ENCODE measurements around the gene FCHSD2. TPM values are rescaled to one million over a fixed set of nuclear protein-coding genes. Genes with fewer than 3 reads are reported as not detected.

FCHSD2 gene
- total and polyA plus RNA-seq, 2 of the 13 experiments (the other 11 are each of a cell fraction or from before 2014, with no cell fraction given): 20.5 to 24.8 TPM

- no peak for TF ChIP-seq PHF8 (CRISPR knock-in tag; IDR thresholded peaks at IDR 0.05)
- TF ChIP-seq RBM22 (optimal IDR thresholded peaks at IDR 0.05; ENCODE audit: low read length): peak; percentile 51
Measured at GRCh38 chr11:72828692-72829101, 313.4 kb downstream of the FCHSD2 start (continued).

GRCh38 chr11:72828081-72828567 lies 314.0 kb downstream of the FCHSD2 start:
- in situ Hi-C loops (cut with HindIII; ENCODE audit: extremely low pct_ligation_motif_present, low pct_unique_long_range_greater_than_20kb): loop anchor here (5.0 kb wide), 1 partner anchor 349 kb away; no protein-coding TSS in a partner anchor
- no peaks in the 10 kb centered on the region for H3K79me2 ChIP-seq (ENCODE audit: insufficient read depth, low read length)
- CTCF ChIA-PET (ENCODE audit: low intra/inter-chr PET ratio, low total read pairs): no interaction called here
- peaks cover 0 to 5% of the 10 kb centered on the region in 2 experiments; a peak in 2 of 5 replicates for H3K36me3 ChIP-seq (replicated peaks in 1 of 2; ENCODE audit: control insufficient read depth in 1 of 2, insufficient read depth in 2 of 2, low read length in 2 of 2)
- no peak overlapping the region for H3K9ac ChIP-seq (ENCODE audit: insufficient read depth, low read depth, low read length)
- ATAC-seq (peak; percentile 7), FAIRE-seq (no peak), DNase-seq (ENCODE audit: low spot score) (no peak)
- 29% methylated on average over 10 of the region's 11 CpGs for WGBS (ENCODE audit: low lambda C conversion rate)
- no peaks in the 10 kb centered on the region for H3K27me3 ChIP-seq (ENCODE audit: control insufficient read depth in 1 of 2, insufficient read depth in 2 of 2, low read length in 2 of 2)
- H3K9me3 ChIP-seq (ENCODE audit: low read length): no peaks in the 10 kb centered on the region
- H3K4me1 ChIP-seq (ENCODE audit: insufficient read depth, low read length): peaks cover 24% of the 10 kb centered on the region
- no TSS peak for BruUV-seq (replicated peaks)
- intact Hi-C loops (cut with micrococcal nuclease; ENCODE audit: unreplicated experiment): no loop called here
- H2AFZ ChIP-seq (ENCODE audit: low read length): no peak overlapping the region
- POLR2A ChIA-PET: interaction anchor here (0.9 to 1.4 kb wide), 3 partner anchors 13 to 34 kb away, joined by 3 read pairs; partner anchors contain the start of gene STARD10
- H3K4me3 ChIP-seq (replicated peaks in 1 of 3; ENCODE audit: insufficient read depth in 1 of 3, low read depth in 2 of 3, low read length in 3 of 3): no peak overlapping the region
- H3K27ac ChIP-seq (ENCODE audit: extremely low read length, insufficient read depth, low read length): no peak overlapping the region
- H4K20me1 ChIP-seq (ENCODE audit: insufficient read depth, low read length): no peaks in the 10 kb centered on the region
- no peak overlapping the region for H3K4me2 ChIP-seq (ENCODE audit: low read depth, low read length)
- TF ChIP-seq ZNF354B (CRISPR knock-in tag; IDR thresholded peaks at IDR 0.05) (no peak), KDM2A (CRISPR knock-in tag; IDR thresholded peaks at IDR 0.05; ENCODE audit: borderline replicate concordance, low read depth) (0 out of 2 replicates have a peak, but pooled peaks have one; percentile 39), RXRA (CRISPR knock-in tag; IDR thresholded peaks at IDR 0.05) (peak; percentile 91), POLR2A (IDR thresholded peaks at IDR 0.05; ENCODE audit: insufficient read depth in 1 of 2, low read depth in 2 of 2, low read length in 2 of 2) (0 out of 4 replicates have a peak, but pooled peaks of 1 of the 2 experiments have one; percentile 37), NR2F6 (IDR thresholded peaks at IDR 0.05) (peak; percentile 62), NR2F6 (CRISPR knock-in tag; IDR thresholded peaks at IDR 0.05) (peak; percentile 41; the same call in 1 of the 2 replicates), ZSCAN20 (CRISPR knock-in tag; IDR thresholded peaks at IDR 0.05; ENCODE audit: borderline replicate concordance) (no peak), ATF3 (CRISPR knock-in tag; IDR thresholded peaks at IDR 0.05) (0 out of 2 replicates have a peak, but pooled peaks have one; percentile 22), HNRNPLL (IDR thresholded peaks at IDR 0.05; ENCODE audit: low read depth, low read length, poor library complexity, severe bottlenecking) (no peak), GABPB1 (CRISPR knock-in tag; IDR thresholded peaks at IDR 0.05) (peak; percentile 20; the same call in 1 of the 2 replicates), ZFP91 (CRISPR knock-in tag; IDR thresholded peaks at IDR 0.05; ENCODE audit: borderline replicate concordance) (0 out of 2 replicates have a peak, but pooled peaks have one; percentile 48), FOXP4 (CRISPR knock-in tag; IDR thresholded peaks at IDR 0.05) (peak; percentile 36; the same call in 1 of the 2 replicates), RARA (CRISPR knock-in tag; IDR thresholded peaks at IDR 0.05) (peak; percentile 42; the same call in 1 of the 2 replicates), NFKBIZ (CRISPR knock-in tag; IDR thresholded peaks at IDR 0.05) (no peak), ZBTB33 (CRISPR knock-in tag; IDR thresholded peaks at IDR 0.05) (peak; percentile 57; the same call in 1 of the 2 replicates), AGO2 (optimal IDR thresholded peaks at IDR 0.05; ENCODE audit: low read depth, low read length) (peak; percentile 61)
